HG03575 (cell line): ENCODE measurements around the gene TRIM33.
"Not testable (repeated sequence)": the region's sequence is repeated elsewhere in the genome, so short reads cannot be mapped to it uniquely, and the experiment has no call there.

Experiments
- ATAC-seq: cut with Tn5 transposase; IDR thresholded peaks from one replicate; pipeline ENCODE4 v1.9.1; 2021; ENCODE audit not compliant: unreplicated experiment, insufficient number of reproducible peaks, low FRiP score; ENCODE audit errors: extremely low read depth

The TRIM33 gene

DNA sequence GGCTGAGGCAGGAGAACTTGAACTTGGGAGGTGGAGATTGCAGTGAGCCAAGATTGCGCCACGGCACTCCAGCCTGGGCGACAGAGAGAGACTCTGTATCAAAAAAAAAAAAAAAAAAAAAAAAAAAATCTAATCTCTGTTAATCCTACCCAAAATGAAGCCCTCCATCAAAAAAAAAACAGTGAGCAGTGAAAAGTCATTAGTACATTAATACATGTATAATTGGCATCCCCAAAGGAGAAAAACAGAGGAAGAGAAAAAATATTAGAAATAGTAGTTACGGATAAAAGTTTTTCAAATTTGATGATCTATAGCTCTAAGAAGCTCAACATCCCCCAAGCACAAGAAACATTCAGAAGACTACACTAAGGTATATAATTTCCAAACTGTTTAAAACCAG lies 71.6 kb downstream of the TRIM33 start:
- ATAC-seq = no peak

DNA sequence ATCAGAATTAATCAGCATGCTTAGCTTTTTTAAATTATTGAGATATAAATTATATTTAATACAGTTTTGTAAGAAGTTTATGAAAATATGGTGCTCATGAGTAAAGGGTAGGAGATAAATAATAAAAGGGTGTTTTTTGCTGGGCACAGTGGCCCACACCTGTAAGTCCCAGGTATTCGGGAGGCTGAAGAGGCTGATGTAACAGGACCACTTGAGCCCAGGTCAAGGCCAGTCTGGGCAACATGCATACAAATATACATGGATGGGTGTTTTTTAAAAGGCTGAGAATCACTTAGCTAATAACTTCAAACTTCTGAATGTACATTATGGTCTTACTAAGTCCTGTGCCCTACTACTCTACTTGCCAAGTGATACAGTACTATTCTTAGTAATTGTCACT lies 73.2 kb downstream of the TRIM33 start:
- no peak for ATAC-seq

DNA sequence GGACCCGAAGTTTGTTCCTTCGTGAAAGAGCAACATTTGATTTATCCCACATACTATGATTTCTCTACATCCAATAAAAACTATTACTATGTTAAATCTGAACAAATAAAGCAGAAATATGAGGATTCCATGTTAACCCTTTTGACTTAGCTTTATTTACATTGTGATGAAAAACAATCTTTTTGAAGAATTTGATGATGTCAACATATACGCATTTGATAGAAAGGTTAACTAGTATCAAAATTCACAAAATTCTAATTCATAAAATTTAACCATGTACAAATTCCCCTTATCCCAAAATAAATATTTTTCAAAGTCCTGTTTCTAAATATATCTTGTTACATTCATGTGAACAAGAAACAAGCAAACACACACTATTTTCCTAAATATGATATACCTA lies 74.2 kb downstream of the TRIM33 start:
- no peak for ATAC-seq

DNA sequence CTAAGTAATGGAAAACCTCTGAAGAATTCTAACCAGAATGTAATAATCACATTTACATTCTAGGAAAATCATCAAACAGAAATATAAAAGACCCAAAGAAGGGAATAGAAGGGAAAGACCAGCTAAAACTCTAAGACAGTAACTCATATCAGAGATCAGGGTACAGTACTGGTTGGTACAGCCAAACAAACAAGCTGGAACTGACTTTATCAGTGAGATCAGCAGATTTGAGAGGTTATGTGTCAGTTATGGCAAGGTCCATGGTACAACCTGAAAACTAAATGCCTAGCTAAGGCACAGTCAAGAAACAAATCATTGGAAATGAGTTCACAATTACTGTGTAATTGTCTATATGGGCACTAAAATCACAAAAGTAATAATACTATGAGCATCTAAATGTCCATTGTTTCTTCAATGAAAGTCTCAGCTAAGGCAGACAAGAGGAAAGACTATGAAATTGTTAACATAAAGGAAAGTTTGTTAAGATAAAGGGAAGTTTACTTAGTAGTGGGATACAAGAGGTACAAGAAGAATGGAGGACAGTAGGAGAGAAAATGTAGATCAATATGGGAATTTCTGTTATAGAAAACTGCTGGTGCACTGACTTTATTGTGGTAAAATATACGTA lies 75.8 kb downstream of the TRIM33 start:
- no peak for ATAC-seq

DNA sequence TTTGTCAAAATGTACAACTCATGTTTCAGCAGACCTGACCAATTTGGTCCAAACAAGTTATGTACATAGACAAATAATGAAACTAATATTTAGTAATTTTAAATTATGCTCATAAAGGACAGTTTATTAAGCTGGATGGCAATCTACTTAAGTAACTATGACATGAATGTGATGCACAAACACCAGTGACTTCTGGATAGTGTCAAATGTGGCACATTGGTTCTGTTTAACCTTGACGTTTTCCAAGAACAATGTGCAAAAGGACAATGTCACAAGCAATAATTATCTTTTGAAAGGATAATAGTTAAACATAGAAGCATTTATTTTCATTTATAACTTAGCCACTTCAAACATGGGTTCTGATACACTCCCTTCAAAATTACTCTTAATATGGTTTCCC lies 80.0 kb downstream of the TRIM33 start:
- no peak for ATAC-seq

DNA sequence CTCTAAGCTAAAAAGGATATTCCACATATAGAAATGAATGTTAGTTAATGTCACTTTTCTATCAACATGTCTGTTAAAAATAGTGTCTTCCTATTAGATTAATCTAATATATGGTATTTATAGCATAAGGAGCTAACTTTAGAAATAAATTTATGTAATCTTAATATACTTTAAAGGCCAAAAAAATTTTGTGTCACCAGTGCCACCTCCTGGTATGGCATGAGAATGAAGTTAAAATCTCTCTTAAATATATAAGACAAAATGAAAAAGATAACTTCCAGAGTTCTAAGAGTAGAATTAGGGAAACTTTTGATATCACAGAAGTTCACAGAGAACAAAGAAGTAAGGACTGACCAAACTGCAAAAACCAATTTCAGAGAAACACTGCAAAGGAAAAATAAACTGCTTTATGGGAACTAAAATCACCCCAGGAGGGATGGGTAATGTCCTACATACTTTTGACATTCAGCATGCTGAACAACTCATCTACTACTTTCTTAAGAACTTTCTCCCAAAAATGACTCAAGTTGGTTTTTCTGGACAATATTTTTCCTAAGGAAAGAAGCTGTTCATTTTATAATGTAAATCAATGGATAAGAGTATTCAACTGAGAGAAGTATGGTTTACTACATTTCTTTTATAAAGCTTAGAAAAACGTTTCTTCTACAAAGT lies 82.8 kb downstream of the TRIM33 start:
- no peak for ATAC-seq

DNA sequence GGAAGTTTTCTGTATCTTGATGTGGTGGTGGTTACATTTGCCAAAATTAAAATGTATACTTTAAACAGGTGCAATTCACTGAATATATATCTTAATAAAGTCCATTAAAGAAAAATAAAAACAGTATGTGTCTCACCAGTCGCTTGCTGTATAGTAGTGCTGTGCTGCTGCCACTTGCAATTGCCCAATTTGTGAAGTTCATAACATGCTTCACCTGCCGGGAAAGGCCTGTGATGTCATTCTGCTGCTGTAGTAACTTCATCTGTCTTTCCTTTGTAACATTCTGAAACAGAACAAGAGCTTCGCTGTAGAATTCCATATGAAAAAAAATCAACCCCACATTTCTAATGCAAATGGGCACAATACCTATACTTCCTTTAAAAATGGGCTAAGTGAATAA lies 83.4 kb downstream of the TRIM33 start:
- ATAC-seq = no peak

DNA sequence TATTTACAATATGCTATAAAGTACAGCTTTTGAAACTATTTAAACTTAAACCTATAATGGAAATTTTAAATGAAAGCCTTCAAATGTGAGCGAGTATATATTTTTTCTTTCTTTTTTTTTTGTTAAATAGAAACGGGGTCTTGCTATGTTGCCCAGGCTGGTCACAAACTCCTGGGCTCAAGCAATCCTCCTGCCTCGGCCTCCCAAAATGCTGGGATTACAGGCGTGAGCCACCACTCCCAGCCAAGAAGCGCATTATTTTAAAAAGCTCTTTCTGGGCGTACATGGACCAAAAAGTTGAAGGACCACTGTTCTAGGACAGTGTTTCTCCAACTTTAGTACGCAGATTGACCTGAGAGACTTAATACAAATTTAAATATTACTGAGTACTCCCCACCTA lies 87.5 kb downstream of the TRIM33 start:
- no peak for ATAC-seq

DNA sequence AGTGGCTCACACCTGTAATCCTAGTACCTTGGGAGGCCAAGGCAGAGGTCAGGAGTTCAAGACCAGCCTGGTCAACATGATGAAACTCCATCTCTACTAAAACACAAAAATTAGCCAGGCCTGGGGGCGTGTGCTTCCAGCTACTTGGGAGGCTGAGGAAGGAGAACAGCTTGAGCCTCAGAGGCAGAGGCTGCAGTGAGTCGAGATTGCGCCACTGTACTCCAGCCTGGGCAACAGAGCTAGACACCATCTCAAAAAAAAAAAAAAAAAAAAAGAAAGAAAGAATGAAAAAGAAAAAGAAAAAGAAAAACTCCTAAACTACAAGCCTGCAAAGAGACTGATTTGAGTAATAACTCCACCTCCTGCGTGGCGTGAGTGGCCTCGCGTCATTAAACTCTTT lies 92.1 kb downstream of the TRIM33 start:
- ATAC-seq = not testable (repeated sequence)

DNA sequence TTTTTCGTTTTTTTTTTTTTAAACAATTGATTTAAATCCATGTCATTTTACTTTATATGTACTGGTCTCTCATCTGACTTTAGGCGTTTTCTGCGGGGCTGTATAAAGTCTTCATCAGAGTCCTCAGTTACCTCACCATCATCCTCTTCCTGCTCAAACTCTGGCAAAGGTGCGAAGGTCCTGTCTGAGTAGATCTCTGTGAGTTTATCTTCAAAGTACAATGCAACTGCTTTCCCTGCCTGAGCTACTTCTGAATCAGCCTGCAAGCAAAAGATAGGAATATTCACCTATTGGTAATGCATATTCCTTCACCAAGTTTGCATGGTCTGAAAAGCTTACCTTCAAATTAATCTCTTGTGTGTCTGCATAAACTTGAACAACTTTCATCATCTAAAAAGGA lies 113.4 kb downstream of the TRIM33 start:
- no peak for ATAC-seq

DNA sequence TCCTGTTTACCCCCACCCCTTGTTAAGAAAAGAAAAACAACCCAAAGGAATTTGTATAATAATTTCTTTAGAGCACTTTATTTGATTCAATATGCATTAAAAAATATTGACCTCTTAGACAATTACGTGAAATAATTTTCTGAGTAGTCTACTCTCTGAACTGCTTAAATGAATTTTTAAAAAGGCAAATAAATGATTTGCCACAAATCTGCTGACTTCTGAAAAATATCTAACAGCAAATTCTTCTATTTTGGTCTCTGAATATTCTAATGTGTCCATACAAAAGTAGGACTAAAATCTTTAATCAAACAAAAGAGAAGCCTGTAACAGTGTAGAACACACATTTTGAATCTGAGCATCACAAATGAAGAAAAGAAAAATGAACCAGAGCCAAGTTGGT lies 115.1 kb downstream of the TRIM33 start:
- no peak for ATAC-seq

DNA sequence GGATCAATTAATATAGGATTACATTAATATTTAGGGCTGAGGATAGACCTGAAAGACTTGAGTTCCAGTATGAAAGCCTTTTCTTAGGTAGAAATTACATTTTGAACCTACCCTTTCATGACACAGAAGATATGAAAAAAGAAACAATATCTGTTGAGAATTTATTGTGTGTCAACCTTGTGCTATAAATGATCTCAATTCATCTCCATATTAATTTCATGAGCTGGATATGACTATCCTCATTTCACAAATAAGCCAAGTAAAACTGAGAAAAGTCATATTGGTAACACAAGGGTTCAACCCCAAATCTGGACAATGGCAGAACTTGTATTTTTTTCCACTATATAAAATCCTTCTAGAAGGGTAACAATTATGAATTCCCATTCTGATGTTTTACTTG lies 120.0 kb downstream of the TRIM33 start:
- ATAC-seq = no peak

DNA sequence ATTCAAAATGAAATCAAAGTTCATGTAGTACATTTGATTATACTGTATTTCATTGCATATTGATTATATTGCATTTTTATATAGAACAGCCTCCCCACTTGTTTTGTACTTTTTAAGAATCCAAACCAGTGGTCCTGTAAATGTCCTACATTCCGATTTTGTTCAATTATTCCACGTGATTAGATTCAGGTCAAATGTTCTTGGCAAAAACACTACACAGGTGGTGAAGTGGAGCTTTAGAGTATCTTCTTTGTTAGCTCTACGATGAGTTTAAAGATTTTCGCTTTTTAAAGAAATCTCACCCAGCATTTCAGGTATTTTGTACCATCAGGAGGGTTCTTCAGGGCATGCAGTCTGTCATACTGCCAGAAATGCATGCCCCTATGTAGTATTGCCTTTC lies 120.6 kb downstream of the TRIM33 start:
- no peak for ATAC-seq

DNA sequence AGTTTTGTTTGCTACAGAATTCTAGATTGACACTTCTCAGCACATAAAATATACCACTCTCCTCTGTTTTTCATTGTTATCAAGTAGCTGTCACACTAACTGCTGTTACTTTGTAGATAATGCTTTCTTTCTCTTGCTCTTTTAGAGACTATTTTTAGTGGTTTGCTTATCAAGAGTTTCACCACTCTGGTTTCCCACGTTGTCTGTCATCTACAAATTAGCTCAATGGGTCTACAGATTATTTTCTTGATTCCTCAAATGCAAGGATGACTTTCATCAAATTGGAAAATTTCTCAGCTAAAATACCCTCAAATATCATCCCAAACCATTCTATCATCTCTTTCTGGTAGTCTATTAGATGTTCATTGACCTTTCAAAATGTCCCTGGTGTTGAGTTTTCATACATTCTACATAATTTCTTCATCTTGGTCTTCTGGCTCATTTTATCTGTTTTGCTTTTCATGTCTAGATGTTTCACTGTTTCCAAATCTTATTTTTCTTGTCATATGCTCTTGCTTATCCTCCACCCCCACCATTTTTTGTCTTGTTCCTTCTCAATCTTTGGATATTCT lies 122.5 kb downstream of the TRIM33 start:
- ATAC-seq = no peak

DNA sequence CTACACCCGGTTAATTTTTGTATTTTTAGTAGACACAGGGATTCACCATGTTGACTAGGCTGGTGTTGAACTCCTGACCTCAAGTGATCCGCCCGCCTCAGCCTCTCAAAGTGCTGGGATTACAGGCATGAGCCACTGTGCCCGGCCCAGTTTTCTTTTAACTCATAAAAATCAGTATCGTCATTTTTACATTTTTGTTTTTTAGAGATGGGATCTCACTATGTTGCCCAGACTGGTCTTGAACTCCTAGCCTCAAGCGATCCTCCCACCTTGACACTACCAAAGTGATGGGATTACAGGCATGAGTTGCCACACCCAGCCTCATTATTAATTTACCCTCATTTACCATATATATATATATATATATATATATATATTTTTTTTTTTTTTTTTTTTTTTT lies 123.4 kb downstream of the TRIM33 start:
- ATAC-seq = not testable (repeated sequence)

DNA sequence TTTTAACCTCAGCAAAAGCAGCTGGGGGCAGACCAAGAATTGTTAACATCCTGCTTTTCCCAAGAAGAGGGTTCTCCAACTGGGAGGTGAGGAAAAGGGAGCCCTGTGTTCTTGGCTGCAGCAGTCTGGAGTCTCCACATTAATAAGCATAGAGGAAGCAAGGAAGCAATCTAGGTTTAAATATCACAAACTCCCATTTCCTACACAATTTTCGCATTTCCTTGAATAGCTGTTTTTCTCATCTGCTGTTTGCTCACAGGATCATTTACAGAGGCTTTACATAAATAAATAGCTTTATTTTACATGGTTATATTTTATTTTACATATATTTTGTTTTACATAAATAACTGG lies 124.0 kb downstream of the TRIM33 start:
- ATAC-seq = no peak

DNA sequence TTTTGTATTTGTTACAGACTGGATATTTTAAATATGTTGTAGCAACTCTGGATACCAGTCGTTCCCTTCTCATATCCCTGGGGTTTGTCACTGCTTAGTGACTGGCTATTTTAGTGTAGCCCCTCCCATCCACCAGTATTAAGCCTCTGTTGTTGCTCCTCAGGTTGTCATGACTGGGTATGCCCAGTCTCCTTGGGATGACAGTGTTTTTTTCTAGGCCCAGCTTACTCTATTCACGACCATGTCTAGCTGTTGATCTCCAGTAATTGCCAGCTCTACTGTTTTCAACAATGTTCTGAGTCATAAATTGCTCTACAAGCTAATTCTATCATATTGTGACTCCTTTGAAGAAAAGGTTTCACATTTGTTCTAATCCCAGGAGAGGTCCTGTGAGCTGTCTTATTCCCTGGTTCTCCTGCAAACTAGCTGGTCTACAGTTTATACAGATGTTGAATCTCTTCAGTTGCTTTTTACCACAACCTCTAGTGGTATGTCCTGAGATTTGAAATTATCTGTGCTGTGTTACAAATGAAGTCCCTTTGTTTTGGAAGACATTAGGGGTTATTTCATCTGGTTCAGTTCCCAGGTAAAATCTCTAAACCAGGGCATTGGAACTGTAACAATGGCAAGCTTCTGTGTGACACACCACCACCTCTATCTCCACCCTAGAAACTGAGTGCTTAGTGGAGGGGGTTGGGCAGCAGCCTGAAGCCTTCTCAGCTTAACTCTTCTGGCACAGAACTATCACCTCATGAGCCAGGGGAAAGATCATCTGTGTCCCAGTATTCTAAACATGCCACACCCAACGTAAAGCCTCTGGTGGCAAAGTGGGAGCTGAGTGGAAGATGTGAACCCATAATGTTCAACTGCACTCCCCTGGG lies 124.6 kb downstream of the TRIM33 start:
- no peak for ATAC-seq

DNA sequence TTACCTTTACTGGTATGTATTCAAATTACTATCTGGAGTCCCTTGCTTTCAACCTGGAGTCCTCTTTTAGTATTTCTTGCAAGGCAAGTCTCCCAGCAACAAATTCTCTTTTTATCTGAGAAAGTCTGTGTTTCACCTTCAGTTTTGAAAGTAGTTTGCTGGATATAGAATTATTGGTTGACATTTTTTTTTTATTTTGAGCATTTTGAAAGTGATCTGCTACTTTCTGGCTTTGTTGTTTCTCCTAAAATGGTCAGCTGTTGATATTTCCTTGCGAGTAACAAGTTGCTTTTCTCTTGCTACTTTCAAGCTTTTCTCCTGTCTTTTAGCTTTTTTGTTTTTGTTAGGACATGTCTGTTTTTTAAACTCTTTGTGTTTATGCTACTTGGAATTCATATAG lies 126.1 kb downstream of the TRIM33 start:
- no peak for ATAC-seq

DNA sequence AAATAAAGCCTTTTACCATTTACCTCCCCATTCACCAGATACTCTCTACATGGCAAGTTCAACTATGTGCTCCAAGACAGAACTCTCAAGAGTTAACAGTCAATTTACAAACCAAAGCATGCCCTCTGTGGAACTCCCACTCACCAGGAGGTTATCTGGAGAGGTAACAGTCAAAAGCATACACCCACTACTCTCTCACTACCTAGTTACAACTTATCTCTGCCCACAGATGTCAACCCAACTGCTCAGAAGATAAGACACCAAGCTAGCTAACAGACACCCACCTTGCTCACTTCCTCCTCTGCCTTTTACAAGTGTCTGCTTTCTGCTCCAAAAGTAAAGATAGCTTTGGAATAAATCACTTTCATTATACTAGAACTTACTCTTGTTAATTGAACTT lies 131.0 kb downstream of the TRIM33 start:
- ATAC-seq = no peak

DNA sequence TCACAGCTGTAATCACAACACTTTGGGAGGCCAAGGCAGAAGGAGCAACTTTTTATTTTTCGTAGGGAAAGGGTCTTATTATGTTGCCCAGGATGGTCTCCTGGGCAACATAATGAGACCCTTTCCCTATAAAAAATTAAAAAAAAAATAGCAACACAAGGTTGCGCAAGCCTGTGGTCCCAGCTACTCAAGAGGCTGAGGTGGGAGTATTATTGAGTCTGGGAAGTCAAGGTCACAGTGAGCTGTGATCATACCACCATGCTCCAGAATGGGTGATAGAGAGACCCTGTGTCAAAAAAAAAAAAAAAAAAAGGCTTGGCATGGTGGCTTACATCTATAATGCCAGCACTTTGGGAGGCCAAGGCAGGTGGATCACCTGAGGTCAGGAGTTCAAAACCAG lies 131.6 kb downstream of the TRIM33 start:
- ATAC-seq = no peak
